ENCODE data around the gene PSEN2.

The PSEN2 gene

GRCh38 chr1:226943927-226944326 lies 73.5 kb downstream of the PSEN2 start:
- TF ChIP-seq, protein P1, sequence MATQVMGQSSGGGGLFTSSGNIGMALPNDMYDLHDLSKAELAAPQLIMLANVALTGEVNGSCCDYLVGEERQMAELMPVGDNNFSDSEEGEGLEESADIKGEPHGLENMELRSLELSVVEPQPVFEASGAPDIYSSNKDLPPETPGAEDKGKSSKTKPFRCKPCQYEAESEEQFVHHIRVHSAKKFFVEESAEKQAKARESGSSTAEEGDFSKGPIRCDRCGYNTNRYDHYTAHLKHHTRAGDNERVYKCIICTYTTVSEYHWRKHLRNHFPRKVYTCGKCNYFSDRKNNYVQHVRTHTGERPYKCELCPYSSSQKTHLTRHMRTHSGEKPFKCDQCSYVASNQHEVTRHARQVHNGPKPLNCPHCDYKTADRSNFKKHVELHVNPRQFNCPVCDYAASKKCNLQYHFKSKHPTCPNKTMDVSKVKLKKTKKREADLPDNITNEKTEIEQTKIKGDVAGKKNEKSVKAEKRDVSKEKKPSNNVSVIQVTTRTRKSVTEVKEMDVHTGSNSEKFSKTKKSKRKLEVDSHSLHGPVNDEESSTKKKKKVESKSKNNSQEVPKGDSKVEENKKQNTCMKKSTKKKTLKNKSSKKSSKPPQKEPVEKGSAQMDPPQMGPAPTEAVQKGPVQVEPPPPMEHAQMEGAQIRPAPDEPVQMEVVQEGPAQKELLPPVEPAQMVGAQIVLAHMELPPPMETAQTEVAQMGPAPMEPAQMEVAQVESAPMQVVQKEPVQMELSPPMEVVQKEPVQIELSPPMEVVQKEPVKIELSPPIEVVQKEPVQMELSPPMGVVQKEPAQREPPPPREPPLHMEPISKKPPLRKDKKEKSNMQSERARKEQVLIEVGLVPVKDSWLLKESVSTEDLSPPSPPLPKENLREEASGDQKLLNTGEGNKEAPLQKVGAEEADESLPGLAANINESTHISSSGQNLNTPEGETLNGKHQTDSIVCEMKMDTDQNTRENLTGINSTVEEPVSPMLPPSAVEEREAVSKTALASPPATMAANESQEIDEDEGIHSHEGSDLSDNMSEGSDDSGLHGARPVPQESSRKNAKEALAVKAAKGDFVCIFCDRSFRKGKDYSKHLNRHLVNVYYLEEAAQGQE (IDR thresholded peaks at IDR 0.05; ENCODE audit: insufficient replicate concordance, low read depth) = no peak
- TF ChIP-seq GABPA (IDR thresholded peaks at IDR 0.05; ENCODE audit: low read depth) (no peak), SPI1 (IDR thresholded peaks at IDR 0.05; ENCODE audit: borderline replicate concordance, low read depth) (no peak), POLR2AphosphoS5 (IDR thresholded peaks at IDR 0.05; ENCODE audit: low read depth) (no peak)
- TF ChIP-seq, protein P2, sequence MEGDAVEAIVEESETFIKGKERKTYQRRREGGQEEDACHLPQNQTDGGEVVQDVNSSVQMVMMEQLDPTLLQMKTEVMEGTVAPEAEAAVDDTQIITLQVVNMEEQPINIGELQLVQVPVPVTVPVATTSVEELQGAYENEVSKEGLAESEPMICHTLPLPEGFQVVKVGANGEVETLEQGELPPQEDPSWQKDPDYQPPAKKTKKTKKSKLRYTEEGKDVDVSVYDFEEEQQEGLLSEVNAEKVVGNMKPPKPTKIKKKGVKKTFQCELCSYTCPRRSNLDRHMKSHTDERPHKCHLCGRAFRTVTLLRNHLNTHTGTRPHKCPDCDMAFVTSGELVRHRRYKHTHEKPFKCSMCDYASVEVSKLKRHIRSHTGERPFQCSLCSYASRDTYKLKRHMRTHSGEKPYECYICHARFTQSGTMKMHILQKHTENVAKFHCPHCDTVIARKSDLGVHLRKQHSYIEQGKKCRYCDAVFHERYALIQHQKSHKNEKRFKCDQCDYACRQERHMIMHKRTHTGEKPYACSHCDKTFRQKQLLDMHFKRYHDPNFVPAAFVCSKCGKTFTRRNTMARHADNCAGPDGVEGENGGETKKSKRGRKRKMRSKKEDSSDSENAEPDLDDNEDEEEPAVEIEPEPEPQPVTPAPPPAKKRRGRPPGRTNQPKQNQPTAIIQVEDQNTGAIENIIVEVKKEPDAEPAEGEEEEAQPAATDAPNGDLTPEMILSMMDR (IDR thresholded peaks at IDR 0.05; ENCODE audit: insufficient read depth, low read length) = no peak
- H3K27me3 ChIP-seq (ENCODE audit: insufficient read depth, poor library complexity, severe bottlenecking) = no peaks in the 10 kb centered on the region
- H3K4me3 ChIP-seq (replicated peaks; ENCODE audit: insufficient read depth, low read length) = no peak overlapping the region
- no peak for DNase-seq (ENCODE audit: low read depth in 1 of 2, low spot score in 1 of 2)
- H3K27ac ChIP-seq (replicated peaks) = no peak overlapping the region

GRCh38 chr1:226945106-226945857 lies 74.9 kb downstream of the PSEN2 start:
- Histone ChIP-seq H3K27me3 (ENCODE audit: insufficient read depth, poor library complexity, severe bottlenecking) (no peaks in the 10 kb centered on the region), H3K27ac (replicated peaks) (no peak overlapping the region), H3K4me3 (replicated peaks; ENCODE audit: insufficient read depth, low read length) (no peak overlapping the region)
- TF ChIP-seq, protein P1 (IDR thresholded peaks at IDR 0.05; ENCODE audit: insufficient replicate concordance, low read depth) = no peak
- TF ChIP-seq POLR2AphosphoS5 (IDR thresholded peaks at IDR 0.05; ENCODE audit: low read depth) (no peak), SPI1 (IDR thresholded peaks at IDR 0.05; ENCODE audit: borderline replicate concordance, low read depth) (no peak), GABPA (IDR thresholded peaks at IDR 0.05; ENCODE audit: low read depth) (no peak)
- TF ChIP-seq, protein P2 (IDR thresholded peaks at IDR 0.05; ENCODE audit: insufficient read depth, low read length) = no peak
- no peak for DNase-seq (ENCODE audit: low read depth in 1 of 2, low spot score in 1 of 2)
